ENCODE measurements around the gene AUH.

The AUH gene

GRCh38 chr9:91297306-91297705, 64.4 kb downstream of the AUH start:
- DNase-seq = no peak

DNA sequence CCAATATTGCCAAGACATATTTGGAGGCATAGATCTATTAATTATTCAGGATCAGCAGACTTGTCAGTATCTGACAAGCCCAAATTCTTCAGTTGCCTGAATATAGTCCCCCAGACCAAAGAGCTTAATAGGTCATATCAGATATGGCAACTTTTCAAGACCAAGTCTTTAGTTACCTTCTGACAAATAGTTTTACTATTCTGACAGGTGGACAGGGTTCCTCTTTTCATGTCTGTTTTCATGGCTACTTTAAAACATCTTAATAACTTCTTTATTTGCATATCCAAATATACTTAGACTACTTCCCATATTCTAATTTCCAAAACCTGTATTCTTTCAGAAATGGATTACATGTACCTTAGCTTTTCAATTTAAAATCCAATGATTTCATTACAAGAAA, 65.4 kb downstream of the AUH start:
- no peak for DNase-seq

- no peak for DNase-seq
Measured at GRCh38 chr9:91295357-91295756, 66.4 kb downstream of the AUH start.

DNA sequence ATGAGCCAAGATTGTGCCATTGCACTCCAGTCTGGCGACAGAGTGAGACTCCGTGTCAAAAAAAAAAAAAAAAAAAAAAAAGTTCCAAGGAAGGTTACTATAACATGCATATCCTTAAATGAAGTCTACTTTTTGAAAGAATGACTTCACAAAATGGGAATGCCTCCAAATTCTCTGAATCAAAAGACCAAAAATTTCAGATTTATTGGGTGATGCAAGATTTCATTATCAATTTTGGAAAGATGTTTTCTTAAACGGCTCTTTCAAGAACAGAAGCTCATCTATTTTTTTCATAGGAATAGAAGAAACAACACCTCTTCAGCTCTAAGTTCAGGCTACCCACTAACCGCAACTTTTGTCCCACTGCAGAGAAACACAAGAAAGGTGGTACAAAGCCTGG, 69.9 kb downstream of the AUH start:
- no peak for DNase-seq

GRCh38 chr9:91289244-91289643, 72.5 kb downstream of the AUH start:
- DNase-seq = peak in 4 of 56 donors; percentile 3 to 27 (median 6)

GRCh38 chr9:91285729-91286353, 75.9 kb downstream of the AUH start:
- DNase-seq = no peak

- no peak for DNase-seq
Measured at GRCh38 chr9:91282292-91282691, 79.4 kb downstream of the AUH start.

DNA sequence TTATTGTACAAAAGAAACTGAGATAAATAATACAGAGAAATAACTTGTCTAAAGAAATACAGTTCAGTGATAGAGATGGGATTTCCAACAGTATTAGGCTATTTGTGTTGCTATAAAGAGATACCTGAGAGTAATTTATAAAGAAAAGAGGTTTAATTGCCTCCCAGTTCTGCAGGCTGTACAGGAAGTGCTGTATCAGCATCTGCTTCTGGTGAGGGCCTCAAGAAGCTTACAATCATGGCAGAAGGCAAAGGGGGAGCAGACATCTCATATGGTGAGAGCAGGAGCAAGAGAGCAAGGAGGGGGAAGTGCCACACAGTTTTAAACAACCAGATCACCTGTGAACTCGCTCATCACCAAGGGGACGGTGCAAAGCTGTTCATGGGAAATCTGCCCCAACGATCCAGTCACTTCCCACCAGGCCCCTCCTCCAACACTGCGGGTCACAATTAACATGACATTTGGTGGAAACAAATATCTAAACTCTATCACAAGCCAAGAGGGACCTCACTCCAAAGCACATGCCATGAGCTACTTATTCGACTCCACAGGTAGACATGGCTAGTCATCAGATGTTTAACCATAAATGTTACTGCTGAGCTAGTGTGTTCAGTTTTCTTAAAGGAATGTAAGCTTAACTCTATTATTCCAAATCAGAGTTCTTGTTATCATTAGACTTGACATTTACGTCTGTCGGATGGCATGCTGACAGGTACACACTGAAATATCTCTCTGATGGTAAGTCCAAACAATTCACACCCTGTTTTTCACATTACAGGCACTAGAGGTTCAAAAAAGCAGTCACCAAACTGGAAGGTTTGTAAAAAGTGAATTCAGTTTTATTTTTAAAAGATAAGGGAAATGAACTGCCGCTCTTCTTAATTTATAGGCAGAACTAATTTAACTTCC, 82.2 kb downstream of the AUH start:
- no peak for DNase-seq

DNA sequence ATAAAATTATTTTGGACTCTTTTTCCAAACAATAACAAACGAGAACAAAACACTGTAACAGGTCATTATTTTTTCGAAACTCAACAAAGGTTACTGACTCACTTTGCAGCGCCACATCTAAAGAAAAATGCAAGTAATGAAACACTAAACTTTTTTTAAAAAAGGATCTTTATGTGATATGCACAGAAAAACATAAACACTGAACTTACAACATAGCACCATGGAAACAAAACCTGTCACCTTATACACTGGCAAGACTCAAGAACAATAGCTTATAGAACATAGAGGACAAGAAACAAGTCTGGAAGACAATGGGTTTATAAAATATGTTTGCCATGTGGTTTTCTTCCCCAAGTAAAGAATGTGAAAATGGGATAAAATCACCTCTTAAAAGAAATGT, 85.2 kb downstream of the AUH start:
- DNase-seq = no peak

GRCh38 chr9:91275655-91276054, 86.1 kb downstream of the AUH start:
- no peak for DNase-seq

GRCh38 chr9:91274949-91275492, 86.7 kb downstream of the AUH start:
- DNase-seq = no peak

DNA sequence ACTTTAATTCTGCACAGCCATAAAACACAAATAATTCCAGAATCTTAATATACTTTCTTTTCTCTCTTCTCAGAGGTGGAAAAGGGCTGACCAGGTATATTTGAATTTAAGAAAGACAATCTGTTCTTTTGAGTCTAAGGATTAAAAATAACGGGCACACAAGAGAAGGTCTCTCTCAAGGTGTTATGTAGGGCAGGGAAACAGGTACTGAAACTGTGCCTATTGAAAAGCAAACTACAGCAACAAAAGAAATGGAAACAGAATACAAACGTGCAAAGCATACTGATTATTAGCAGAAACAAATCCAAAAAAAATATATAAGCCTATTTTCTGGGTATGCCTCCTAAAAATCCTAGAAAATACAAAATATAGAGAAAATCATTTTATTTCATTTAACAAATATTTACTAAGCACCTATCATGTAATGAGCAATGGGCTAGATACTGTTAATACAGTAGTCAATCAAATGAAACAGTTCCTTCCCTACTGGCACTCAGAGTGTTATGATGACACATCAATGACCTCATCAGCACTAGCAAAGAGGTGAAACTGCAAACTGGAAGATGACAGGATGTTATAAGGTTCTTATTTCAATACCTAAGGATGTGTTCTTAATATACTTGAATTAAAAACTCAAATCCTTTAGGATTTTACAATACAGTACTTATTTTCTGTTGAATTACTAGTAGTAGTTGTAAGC, 87.7 kb downstream of the AUH start:
- DNase-seq = no peak

DNA sequence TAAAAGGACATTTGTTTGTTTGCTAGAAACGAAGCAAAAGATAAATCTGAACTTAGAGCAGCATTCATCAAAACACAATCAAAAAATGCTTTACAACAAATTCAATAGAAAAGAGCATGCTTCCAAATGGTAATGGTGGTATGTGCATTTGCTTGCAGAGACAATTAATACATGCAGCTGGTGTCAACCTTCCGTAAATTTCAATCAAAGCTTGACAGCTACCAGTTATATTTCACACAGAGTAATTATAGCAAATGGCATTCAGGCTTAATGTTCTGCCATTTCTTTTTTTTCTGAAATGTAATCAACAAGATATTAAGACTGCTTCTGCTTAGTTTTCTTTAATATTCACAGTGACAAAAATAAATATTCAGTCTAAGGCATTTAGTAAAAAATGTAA, 90.6 kb downstream of the AUH start:
- DNase-seq = no peak

- no peak for DNase-seq
Measured at GRCh38 chr9:91269907-91270491, 91.7 kb downstream of the AUH start.

- no peak for DNase-seq
Measured at GRCh38 chr9:91266448-91266847, 95.3 kb downstream of the AUH start.

GRCh38 chr9:91265514-91265913, 96.2 kb downstream of the AUH start:
- no peak for DNase-seq

DNA sequence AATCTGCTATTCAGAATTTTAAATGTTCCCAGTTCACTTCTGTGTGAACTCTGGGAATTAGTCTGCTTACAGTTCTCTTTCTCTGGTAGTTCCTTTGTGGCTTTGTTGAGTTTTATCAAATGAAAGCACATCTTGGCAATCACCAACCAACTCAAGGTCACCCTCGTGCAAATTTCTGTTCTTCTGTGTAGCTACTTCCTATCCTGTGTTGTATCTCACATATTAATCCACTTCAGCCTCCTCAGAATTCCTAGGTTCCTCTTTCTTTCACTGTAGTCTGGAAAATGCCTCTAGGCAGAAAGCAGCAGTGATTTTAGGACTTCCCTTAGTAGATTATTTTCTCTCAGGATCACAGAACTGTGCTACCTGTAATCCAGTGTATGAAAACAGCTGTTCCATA, 100.3 kb downstream of the AUH start:
- DNase-seq = no peak

GRCh38 chr9:91259162-91259561, 102.6 kb downstream of the AUH start:
- DNase-seq = no peak

DNA sequence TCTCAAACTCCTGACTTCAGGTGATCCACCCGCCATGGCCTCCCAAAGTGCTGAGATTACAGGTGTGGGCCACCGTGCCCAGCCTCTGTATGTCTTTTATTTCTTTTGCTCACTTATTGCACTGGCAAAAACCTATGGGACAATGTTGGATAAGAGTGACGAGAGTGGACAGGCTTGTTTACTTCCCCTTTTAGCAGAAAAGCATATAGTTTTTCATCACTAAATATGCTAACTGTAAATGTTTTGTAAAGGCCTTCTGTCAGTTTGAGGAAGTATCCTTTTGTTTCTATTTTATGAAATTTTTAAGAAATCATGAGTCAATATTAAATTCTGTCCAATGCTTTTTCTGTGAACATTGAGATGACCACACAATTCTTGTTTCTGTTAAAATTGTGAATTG, 103.3 kb downstream of the AUH start:
- no peak for DNase-seq

GRCh38 chr9:91256235-91256634, 105.5 kb downstream of the AUH start:
- DNase-seq = no peak

- no peak for DNase-seq
Measured at GRCh38 chr9:91255327-91255726, 106.4 kb downstream of the AUH start.

- no peak for DNase-seq
Measured at GRCh38 chr9:91253488-91253887, 108.2 kb downstream of the AUH start.
